Stimulated activated memory B cell treated with anti-CD40 and anti-IgM and Interleukin-4, amounts not matched to agents 10 μg/mL and 1 μg/mL and 100 μg/mL, for 72 hours (primary cell): Measurements from ENCODE around the gene BRSK1.

Source experiments
- ATAC-seq: fragments of 150-1000 bp; cut with Tn5 transposase; 2 replicates; pipeline ENCODE4 v1.10.0; 2021
- H3K27ac Mint-ChIP-seq: one replicate; pipeline ENCODE4 v1.8.0; 2022; ENCODE audit warnings: mild to moderate bottlenecking, mixed read lengths
- H3K27me3 Mint-ChIP-seq: one replicate; pipeline ENCODE4 v1.8.0; 2022; ENCODE audit warnings: mixed read lengths
- H3K36me3 Mint-ChIP-seq: one replicate; pipeline ENCODE4 v1.8.0; 2022; ENCODE audit warnings: mixed read lengths
- H3K4me1 Mint-ChIP-seq: one replicate; pipeline ENCODE4 v1.8.0; 2022; ENCODE audit warnings: mixed read lengths
- H3K4me3 Mint-ChIP-seq: one replicate; pipeline ENCODE4 v1.8.0; 2022; ENCODE audit warnings: mild to moderate bottlenecking, moderate library complexity, mixed read lengths
- H3K9me3 Mint-ChIP-seq: one replicate; pipeline ENCODE4 v1.8.0; 2022; ENCODE audit warnings: mixed read lengths

The BRSK1 gene

GRCh38 chr19:55354698-55355212 lies 71.0 kb downstream of the BRSK1 start, which contains the start of gene COX6B2:
TSS of gene COX6B2 (minus strand) at chr19:55354719. CDS start at chr19:55354521, 198 bp downstream.
- ATAC-seq = no peak
- Mint-ChIP-seq H3K36me3 (no peaks in the 10 kb centered on the region), H3K9me3 (no peaks in the 10 kb centered on the region), H3K27me3 (peaks cover 83% of the 10 kb centered on the region), H3K4me3 (peak within 1 kb of the TSS; percentile 64), H3K4me1 (peaks cover 26% of the 10 kb centered on the region), H3K27ac (no peak within 1 kb of the TSS)

GRCh38 chr19:55355213-55355821 lies 71.5 kb downstream of the BRSK1 start:
- H3K27ac Mint-ChIP-seq = no peak overlapping the region
- no peak for ATAC-seq
- H3K4me1 Mint-ChIP-seq = peaks cover 26% of the 10 kb centered on the region
- H3K27me3 Mint-ChIP-seq = peaks cover 81% of the 10 kb centered on the region
- no peak overlapping the region for H3K4me3 Mint-ChIP-seq
- no peaks in the 10 kb centered on the region for H3K9me3 Mint-ChIP-seq
- no peaks in the 10 kb centered on the region for H3K36me3 Mint-ChIP-seq

- H3K4me1 Mint-ChIP-seq = peaks cover 6% of the 10 kb centered on the region
Measured at GRCh38 chr19:55358493-55358892, 74.7 kb downstream of the BRSK1 start.

GRCh38 chr19:55358943-55359908 lies 75.4 kb downstream of the BRSK1 start:
- H3K27me3 Mint-ChIP-seq = peaks cover 75% of the 10 kb centered on the region

More at GRCh38 chr19:55358493-55358892, 74.7 kb downstream of the BRSK1 start:
- peaks cover 77% of the 10 kb centered on the region for H3K27me3 Mint-ChIP-seq
- H3K9me3 Mint-ChIP-seq = no peaks in the 10 kb centered on the region
- H3K4me3 Mint-ChIP-seq = no peak overlapping the region
- no peak for ATAC-seq
- H3K27ac Mint-ChIP-seq = no peak overlapping the region
- H3K36me3 Mint-ChIP-seq = no peaks in the 10 kb centered on the region

GRCh38 chr19:55360902-55361301 lies 77.1 kb downstream of the BRSK1 start:
- no peak overlapping the region for H3K4me3 Mint-ChIP-seq
- ATAC-seq = no peak
- H3K9me3 Mint-ChIP-seq = no peaks in the 10 kb centered on the region
- no peaks in the 10 kb centered on the region for H3K4me1 Mint-ChIP-seq
- no peaks in the 10 kb centered on the region for H3K36me3 Mint-ChIP-seq
- H3K27ac Mint-ChIP-seq = no peak overlapping the region
- H3K27me3 Mint-ChIP-seq = peaks cover 77% of the 10 kb centered on the region

More at GRCh38 chr19:55358943-55359908, 75.4 kb downstream of the BRSK1 start:
- Mint-ChIP-seq H3K4me1 (no peaks in the 10 kb centered on the region), H3K27ac (no peak overlapping the region), H3K4me3 (no peak overlapping the region), H3K9me3 (no peaks in the 10 kb centered on the region), H3K36me3 (no peaks in the 10 kb centered on the region)
- ATAC-seq = no peak
